Right lobe of liver (tissue), 4 donors: ENCODE measurements around the gene RAB3IP.

Source experiments
- POLR2A ChIP-seq: fragments of 450-650 bp; IDR thresholded peaks from one replicate; pipeline ENCODE4 v1.6.1; 2017; ENCODE audit warnings: antibody characterized with exemption, mild to moderate bottlenecking
- TF ChIP-seq, protein P1 (sequence below), 4 donors: fragments of 200-600 bp in 3 of 4; fragments of 450-650 bp in 1 of 4; IDR thresholded peaks; one replicate each; pipeline versions ENCODE4 v1.5.1 to v1.8.0; 2016 to 2022; ENCODE audit warnings: antibody characterized with exemption in 4 of 4, mild to moderate bottlenecking in 2 of 4
- donor health status: DM: no; HTN: no; CAD: no.
- donor health status: DM: no; HTN: no; CAD: no.
- donor health status: DM: no; HTN: yes; CAD: no.

GRCh38 chr12:69783365-69783764 lies 44.7 kb downstream of the RAB3IP start:
- TF ChIP-seq, protein P1, sequence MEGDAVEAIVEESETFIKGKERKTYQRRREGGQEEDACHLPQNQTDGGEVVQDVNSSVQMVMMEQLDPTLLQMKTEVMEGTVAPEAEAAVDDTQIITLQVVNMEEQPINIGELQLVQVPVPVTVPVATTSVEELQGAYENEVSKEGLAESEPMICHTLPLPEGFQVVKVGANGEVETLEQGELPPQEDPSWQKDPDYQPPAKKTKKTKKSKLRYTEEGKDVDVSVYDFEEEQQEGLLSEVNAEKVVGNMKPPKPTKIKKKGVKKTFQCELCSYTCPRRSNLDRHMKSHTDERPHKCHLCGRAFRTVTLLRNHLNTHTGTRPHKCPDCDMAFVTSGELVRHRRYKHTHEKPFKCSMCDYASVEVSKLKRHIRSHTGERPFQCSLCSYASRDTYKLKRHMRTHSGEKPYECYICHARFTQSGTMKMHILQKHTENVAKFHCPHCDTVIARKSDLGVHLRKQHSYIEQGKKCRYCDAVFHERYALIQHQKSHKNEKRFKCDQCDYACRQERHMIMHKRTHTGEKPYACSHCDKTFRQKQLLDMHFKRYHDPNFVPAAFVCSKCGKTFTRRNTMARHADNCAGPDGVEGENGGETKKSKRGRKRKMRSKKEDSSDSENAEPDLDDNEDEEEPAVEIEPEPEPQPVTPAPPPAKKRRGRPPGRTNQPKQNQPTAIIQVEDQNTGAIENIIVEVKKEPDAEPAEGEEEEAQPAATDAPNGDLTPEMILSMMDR (IDR thresholded peaks at IDR 0.05), result no peak
- no peak for TF ChIP-seq POLR2A
